CD4-positive, alpha-beta memory T cell (primary cell): ENCODE results near the gene COQ8B. TPM values are rescaled to one million over a fixed set of nuclear protein-coding genes. Genes with fewer than 3 reads are reported as not detected.

Experiments used
- CTCF ChIA-PET: fragments of 350-600 bp; sonication (Branson Sonifier 250); formaldehyde crosslinking; loops from one replicate; lab custom pipeline; 2021; ENCODE audit warnings: inconsistent platforms; ENCODE audit not compliant: partially characterized antibody; lab: Charles Lee
- POLR2A ChIA-PET: fragments of 350-600 bp; sonication (Branson Sonifier 250); formaldehyde crosslinking; loops from one replicate; lab custom pipeline; 2021; ENCODE audit not compliant: partially characterized antibody; lab: Charles Lee
- DNase-seq, 5 donors: peaks; one replicate each; pipeline versions ENCODE4 v3.0.0 to v3.0.0-alpha.2; 2020 to 2022; ENCODE audit warnings: mixed read lengths in 1 of 5
- H3K27ac ChIP-seq: one replicate; pipeline ENCODE4 v1.7.0; 2013; ENCODE audit warnings: low read depth, low read length
- H3K27me3 ChIP-seq: 2 replicates; pipeline ENCODE4 v1.7.0; 2013; ENCODE audit warnings: mild to moderate bottlenecking, low read length, moderate library complexity; ENCODE audit not compliant: insufficient read depth
- H3K36me3 ChIP-seq: 2 replicates; pipeline ENCODE4 v1.7.0; 2013; ENCODE audit warnings: mild to moderate bottlenecking, low read length, moderate library complexity; ENCODE audit not compliant: insufficient read depth
- H3K4me1 ChIP-seq: 2 replicates; pipeline ENCODE4 v1.7.0; 2013; ENCODE audit warnings: mild to moderate bottlenecking, low read length, moderate library complexity; ENCODE audit not compliant: insufficient read depth
- H3K4me3 ChIP-seq, 2 donors: one replicate each; pipeline ENCODE4 v1.7.0; 2013; ENCODE audit warnings: low read length in 2 of 2, mild to moderate bottlenecking in 1 of 2
- H3K9me3 ChIP-seq, 2 donors: one replicate each; pipeline ENCODE4 v1.7.0; 2013; ENCODE audit warnings: low read length in 2 of 2, control low read depth in 1 of 2; ENCODE audit not compliant: control insufficient read depth in 1 of 2
- H3K27ac Mint-ChIP-seq, 7 donors: one replicate each; pipeline ENCODE4 v1.8.0; 2020 to 2021; ENCODE audit warnings: mixed read lengths in 7 of 7, mild to moderate bottlenecking in 6 of 7, inconsistent platforms in 3 of 7, moderate library complexity in 3 of 7
- H3K27me3 Mint-ChIP-seq, 2 donors: one replicate each; pipeline ENCODE4 v1.8.0; 2020 to 2021; ENCODE audit warnings: mixed read lengths in 2 of 2
- H3K36me3 Mint-ChIP-seq, 2 donors: one replicate each; pipeline ENCODE4 v1.8.0; 2020 to 2021; ENCODE audit warnings: mixed read lengths in 2 of 2, inconsistent platforms in 1 of 2, mild to moderate bottlenecking in 1 of 2
- H3K4me1 Mint-ChIP-seq, 4 donors: one replicate each; pipeline ENCODE4 v1.8.0; 2020 to 2021; ENCODE audit warnings: mixed read lengths in 4 of 4, mild to moderate bottlenecking in 1 of 4
- H3K4me3 Mint-ChIP-seq, 8 donors: one replicate each; pipeline ENCODE4 v1.8.0; 2020 to 2021; ENCODE audit warnings: mixed read lengths in 8 of 8, mild to moderate bottlenecking in 7 of 8, moderate library complexity in 6 of 8, inconsistent platforms in 3 of 8
- H3K9me3 Mint-ChIP-seq, 8 donors: one replicate each; pipeline ENCODE4 v1.8.0; 2020 to 2021; ENCODE audit warnings: mixed read lengths in 8 of 8, mild to moderate bottlenecking in 5 of 8, inconsistent platforms in 3 of 8, moderate library complexity in 1 of 8
- intact Hi-C: fragments of 100-400 bp; cut with micrococcal nuclease; formaldehyde crosslinking; loops from one replicate; pipeline ENCODE4 v1.15.1; 2023
- polyA plus RNA-seq, 2 donors: library from polyadenylated mRNA; unstranded; fragments of 300-500 nt; fragmentation: Illumina TruSeq; gene quantifications; one replicate each; pipeline ENCODE4 v1.2.3, GENCODE V29; 2021
- total RNA-seq, 2 experiments: library from RNA; stranded (reverse); gene quantifications; one replicate each; pipeline ENCODE4 v1.2.3, GENCODE V29; 2021

Gene COQ8B
- total and polyA plus RNA-seq, 4 experiments from 2014 or later = 20.2 to 54.7 (median 34.2) TPM

DNA sequence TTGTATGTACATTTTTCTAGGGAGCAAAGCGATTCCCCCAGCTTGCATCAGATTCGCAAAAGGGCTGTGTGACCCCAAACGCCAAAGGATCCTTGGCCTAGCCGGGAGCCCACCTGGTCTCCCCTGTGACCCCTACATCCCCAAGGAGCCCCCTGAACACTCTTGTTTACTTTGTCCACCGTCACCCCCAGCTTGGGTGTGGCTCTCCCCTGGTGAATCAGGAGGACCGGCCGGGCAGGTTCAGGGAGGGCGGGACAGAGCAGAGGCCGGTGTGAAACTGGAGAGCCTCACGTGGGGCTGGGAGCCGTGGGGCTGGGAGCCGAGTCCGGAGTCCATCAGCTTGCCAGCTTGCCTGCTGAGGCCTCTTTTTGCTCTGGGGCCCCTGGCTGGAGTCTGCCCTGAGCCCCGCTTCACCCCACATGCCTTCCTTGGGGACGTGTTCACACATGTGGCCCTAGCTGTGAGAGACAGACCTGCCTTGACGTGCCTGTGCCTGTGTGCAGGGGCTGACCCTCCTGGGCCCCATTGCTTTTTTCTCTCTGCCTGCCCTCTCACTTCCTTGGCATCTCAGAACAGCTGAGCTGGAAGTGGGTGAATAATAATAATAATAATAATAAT lies 2.2 kb upstream of the COQ8B start:
- Mint-ChIP-seq H3K27me3 (no peaks in the 10 kb centered on the region), H3K36me3 (peaks cover 17 to 40% of the 10 kb centered on the region in 2 donors), H3K4me1 (peaks cover 40 to 88% (median 62%) of the 10 kb centered on the region in 4 donors), H3K27ac (peak overlapping the region; percentile 89 to 96 (median 91)), H3K9me3 (peaks cover 0 to 3% (median 0%) of the 10 kb centered on the region in 8 donors), H3K4me3 (peak overlapping the region; percentile 84 to 97 (median 92))
- H3K4me1 ChIP-seq = peaks cover 73% of the 10 kb centered on the region
- H3K27ac ChIP-seq = no peak overlapping the region
- no peaks in the 10 kb centered on the region for H3K27me3 ChIP-seq
- H3K9me3 ChIP-seq = no peaks in the 10 kb centered on the region
- CTCF ChIA-PET = no interaction called here
- H3K36me3 ChIP-seq = no peaks in the 10 kb centered on the region
- peak overlapping the region in 1 of 2 donors; percentile 78 for H3K4me3 ChIP-seq
- no peak for DNase-seq
- POLR2A ChIA-PET = interaction anchor here (0.8 to 1.4 kb wide), 3 partner anchors 32 to 87 kb away, joined by 3 to 7 read pairs (median 5); partner anchors contain the start of genes ACTMAP, EGLN2 and SNRPA
- intact Hi-C loops = loop anchor here (5.0 kb wide), 1 partner anchor 107 kb away; no protein-coding TSS in a partner anchor

DNA sequence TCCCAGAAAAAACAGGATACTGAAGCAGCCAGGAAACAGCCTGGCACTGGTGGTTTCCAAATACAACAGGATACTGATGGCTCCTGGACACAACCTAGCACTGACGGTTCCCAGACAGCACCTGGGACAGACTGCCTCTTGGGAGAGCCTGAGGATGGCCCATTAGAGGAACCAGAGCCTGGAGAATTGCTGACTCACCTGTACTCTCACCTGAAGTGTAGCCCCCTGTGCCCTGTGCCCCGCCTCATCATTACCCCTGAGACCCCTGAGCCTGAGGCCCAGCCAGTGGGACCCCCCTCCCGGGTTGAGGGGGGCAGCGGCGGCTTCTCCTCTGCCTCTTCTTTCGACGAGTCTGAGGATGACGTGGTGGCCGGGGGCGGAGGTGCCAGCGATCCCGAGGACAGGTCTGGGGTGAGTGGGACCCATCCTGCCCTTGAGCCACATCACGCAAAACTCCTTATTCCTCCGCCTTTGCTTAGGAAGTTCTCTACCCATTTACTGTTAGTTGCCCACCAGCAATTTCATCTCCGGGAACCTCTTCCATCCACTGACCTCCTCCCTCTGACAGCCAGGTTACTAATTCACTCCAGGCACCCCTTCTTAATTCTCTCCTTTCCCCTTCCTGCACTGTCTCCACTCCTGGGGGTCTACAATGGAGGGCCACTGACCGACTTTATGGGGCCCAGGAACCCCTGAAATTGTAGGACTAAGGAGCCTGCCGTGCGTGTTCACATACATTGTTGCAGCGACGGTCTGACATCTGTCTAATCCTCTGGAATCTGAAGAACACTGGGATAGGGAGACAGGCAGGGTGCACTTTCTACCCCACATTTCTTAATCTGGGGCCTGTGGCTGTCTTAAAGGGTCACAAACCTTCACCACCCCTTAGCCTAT lies 1.4 kb upstream of the COQ8B start:
- Histone ChIP-seq H3K27ac (peak overlapping the region; percentile 98), H3K9me3 (no peaks in the 10 kb centered on the region), H3K4me1 (peaks cover 76% of the 10 kb centered on the region), H3K36me3 (no peaks in the 10 kb centered on the region), H3K4me3 (peak overlapping the region; percentile 78 to 83), H3K27me3 (no peaks in the 10 kb centered on the region)
- Mint-ChIP-seq H3K9me3 (peaks cover 0 to 3% (median 0%) of the 10 kb centered on the region in 8 donors), H3K4me1 (peaks cover 39 to 87% (median 64%) of the 10 kb centered on the region in 4 donors), H3K27ac (peak overlapping the region; percentile 89 to 96 (median 91)), H3K27me3 (no peaks in the 10 kb centered on the region), H3K36me3 (peaks cover 17 to 39% of the 10 kb centered on the region in 2 donors), H3K4me3 (peak overlapping the region; percentile 84 to 97 (median 92))
- ChIA-PET POLR2A (interaction anchor here (0.8 to 2.4 kb wide), 10 partner anchors 26 to 88 kb away, joined by 3 to 35 read pairs (median 9); partner anchors contain the start of genes ACTMAP, EGLN2, NUMBL and RAB4B), CTCF (interaction anchor here (0.8 to 2.2 kb wide), 4 partner anchors 14 to 102 kb away, joined by 4 to 10 read pairs (median 8); partner anchors contain the start of gene RAB4B)
- DNase-seq = no peak
- intact Hi-C loops = loop anchor here (5.0 kb wide), 1 partner anchor 106 kb away; no protein-coding TSS in a partner anchor

DNA sequence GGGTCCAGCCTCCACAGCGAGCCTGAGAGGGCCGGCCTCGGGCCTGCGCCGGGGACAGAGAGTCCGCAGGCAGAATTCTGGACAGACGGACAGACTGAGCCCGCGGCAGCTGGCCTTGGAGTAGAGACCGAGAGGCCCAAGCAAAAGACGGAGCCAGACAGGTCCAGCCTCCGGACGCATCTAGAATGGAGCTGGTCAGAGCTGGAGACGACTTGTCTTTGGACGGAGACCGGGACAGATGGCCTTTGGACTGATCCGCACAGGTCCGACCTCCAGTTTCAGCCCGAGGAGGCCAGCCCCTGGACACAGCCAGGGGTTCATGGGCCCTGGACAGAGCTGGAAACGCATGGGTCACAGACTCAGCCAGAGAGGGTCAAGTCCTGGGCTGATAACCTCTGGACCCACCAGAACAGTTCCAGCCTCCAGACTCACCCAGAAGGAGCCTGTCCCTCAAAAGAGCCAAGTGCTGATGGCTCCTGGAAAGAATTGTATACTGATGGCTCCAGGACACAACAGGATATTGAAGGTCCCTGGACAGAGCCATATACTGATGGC lies 716 bp upstream of the COQ8B start:
- ChIA-PET CTCF (interaction anchor here (0.8 to 2.2 kb wide), 4 partner anchors 13 to 102 kb away, joined by 4 to 10 read pairs (median 8); partner anchors contain the start of gene RAB4B), POLR2A (interaction anchor here (0.6 to 2.4 kb wide), 17 partner anchors 26 to 646 kb away, joined by 3 to 35 read pairs (median 6); partner anchors contain the start of genes ACTMAP, B9D2, EGLN2 and HNRNPUL1)
- intact Hi-C loops = loop anchor here (5.0 kb wide), 1 partner anchor 105 kb away; no protein-coding TSS in a partner anchor
- peaks cover 18 to 41% of the 10 kb centered on the region in 2 donors for H3K36me3 Mint-ChIP-seq
- H3K27me3 ChIP-seq = no peaks in the 10 kb centered on the region
- H3K4me3 ChIP-seq = peak overlapping the region; percentile 78 to 83
- H3K27me3 Mint-ChIP-seq = no peaks in the 10 kb centered on the region
- peak overlapping the region; percentile 31 to 79 (median 59) for H3K27ac Mint-ChIP-seq
- peaks cover 74% of the 10 kb centered on the region for H3K4me1 ChIP-seq
- H3K9me3 ChIP-seq = no peaks in the 10 kb centered on the region
- peaks cover 0 to 3% (median 0%) of the 10 kb centered on the region in 8 donors for H3K9me3 Mint-ChIP-seq
- DNase-seq = no peak
- H3K4me3 Mint-ChIP-seq = peak overlapping the region; percentile 75 to 97 (median 84)
- H3K27ac ChIP-seq = peak overlapping the region; percentile 98
- H3K4me1 Mint-ChIP-seq = peaks cover 42 to 88% (median 63%) of the 10 kb centered on the region in 4 donors
- H3K36me3 ChIP-seq = no peaks in the 10 kb centered on the region

DNA sequence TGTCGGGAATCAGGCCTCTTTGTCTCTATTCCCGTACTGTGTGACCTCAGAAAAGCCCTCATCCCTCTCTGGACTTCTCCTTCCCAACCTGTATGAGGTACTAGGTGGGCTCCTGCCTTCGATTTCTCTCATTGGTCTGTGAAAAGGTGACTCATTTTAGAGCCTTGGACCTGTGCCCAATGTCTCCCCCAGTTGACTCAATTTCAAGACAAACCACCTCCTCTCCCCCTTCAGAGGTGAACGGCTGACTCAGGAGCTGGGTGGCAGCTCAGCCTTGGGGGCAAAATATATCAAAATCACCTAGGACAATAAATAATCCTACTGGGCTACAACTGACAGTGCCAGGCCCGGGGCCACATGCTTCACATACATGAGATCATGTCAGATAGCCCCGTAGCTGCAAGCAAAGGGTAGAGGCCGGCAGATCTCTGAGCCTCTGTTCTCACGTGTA lies 630 bp downstream of the COQ8B start:
- peak overlapping the region; percentile 96 to 99 (median 98) for H3K27ac Mint-ChIP-seq
- intact Hi-C loops = loop anchor here (1.0 to 5.0 kb wide), 3 partner anchors 53 to 104 kb away; no protein-coding TSS in a partner anchor
- peak overlapping the region; percentile 84 to 94 (median 90) for H3K4me3 Mint-ChIP-seq
- H3K27me3 ChIP-seq = no peaks in the 10 kb centered on the region
- peaks cover 63% of the 10 kb centered on the region for H3K4me1 ChIP-seq
- DNase-seq = peak; percentile 17 to 88 (median 19)
- H3K4me3 ChIP-seq = peak overlapping the region; percentile 53 to 78
- peaks cover 0 to 3% (median 0%) of the 10 kb centered on the region in 8 donors for H3K9me3 Mint-ChIP-seq
- H3K9me3 ChIP-seq = no peaks in the 10 kb centered on the region
- POLR2A ChIA-PET = interaction anchor here (0.8 to 2.4 kb wide), 17 partner anchors 9 to 547 kb away, joined by 3 to 35 read pairs (median 6); partner anchors contain the start of genes ACTMAP, EGLN2, HNRNPUL1 and NUMBL
- H3K27ac ChIP-seq = peak overlapping the region; percentile 98
- H3K27me3 Mint-ChIP-seq = no peaks in the 10 kb centered on the region
- H3K36me3 Mint-ChIP-seq = peaks cover 20 to 43% of the 10 kb centered on the region in 2 donors
- peaks cover 44 to 82% (median 60%) of the 10 kb centered on the region in 4 donors for H3K4me1 Mint-ChIP-seq
- no peaks in the 10 kb centered on the region for H3K36me3 ChIP-seq
- CTCF ChIA-PET = interaction anchor here (1.3 to 2.2 kb wide), 4 partner anchors 53 to 104 kb away, joined by 5 to 10 read pairs (median 8); partner anchors contain the start of gene RAB4B

DNA sequence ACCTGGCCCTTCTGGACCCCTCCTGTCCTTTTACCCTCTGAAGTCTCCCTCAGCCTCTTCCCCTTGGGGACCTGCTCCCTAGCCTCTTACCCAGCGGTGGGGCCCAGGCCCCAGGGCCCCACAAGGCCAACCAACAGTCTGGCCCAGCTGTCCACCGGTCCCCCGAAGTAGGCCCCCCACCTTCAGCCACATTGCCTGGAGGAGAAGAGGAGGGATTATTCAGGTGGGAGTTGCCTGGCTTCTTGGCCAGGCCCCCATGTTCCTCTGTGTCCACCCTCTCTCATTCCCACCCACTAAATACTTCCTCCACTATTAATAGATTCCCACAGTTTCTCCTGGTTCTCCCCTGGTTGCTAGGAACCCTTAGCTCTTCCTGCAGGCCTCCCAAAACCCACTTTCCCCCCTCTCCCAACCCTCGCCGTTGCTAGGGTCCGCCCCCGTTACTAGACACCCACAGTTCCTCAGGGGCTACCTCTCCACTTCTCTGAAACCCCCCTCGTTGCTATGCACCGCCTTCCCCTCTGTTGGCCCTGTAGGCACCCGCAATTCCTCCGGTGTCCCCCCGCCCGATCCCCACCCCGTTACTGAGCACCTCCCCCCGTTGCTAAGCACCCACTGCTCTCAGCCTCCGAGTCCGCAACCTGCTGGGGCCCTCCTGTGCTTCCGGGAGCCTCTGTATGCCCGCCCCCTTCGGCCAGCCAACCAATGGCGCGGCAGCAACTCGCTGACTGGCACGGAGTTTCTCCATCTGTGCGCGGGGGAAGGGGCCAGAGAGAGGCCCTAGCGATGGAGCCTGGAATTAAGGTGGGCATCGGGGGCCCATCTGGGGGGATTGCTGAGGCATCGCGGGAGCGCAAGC lies 2.0 kb downstream of the COQ8B start:
- Mint-ChIP-seq H3K4me3 (peak overlapping the region; percentile 84 to 94 (median 90)), H3K4me1 (peaks cover 38 to 69% (median 50%) of the 10 kb centered on the region in 4 donors), H3K9me3 (peaks cover 0 to 1% (median 0%) of the 10 kb centered on the region in 8 donors), H3K27me3 (no peaks in the 10 kb centered on the region), H3K36me3 (peaks cover 16 to 41% of the 10 kb centered on the region in 2 donors), H3K27ac (peak overlapping the region; percentile 96 to 99 (median 98))
- Histone ChIP-seq H3K27me3 (no peaks in the 10 kb centered on the region), H3K9me3 (no peaks in the 10 kb centered on the region), H3K4me1 (peaks cover 50% of the 10 kb centered on the region), H3K36me3 (no peaks in the 10 kb centered on the region), H3K4me3 (peak overlapping the region; percentile 53 to 78), H3K27ac (peak overlapping the region; percentile 98)
- CTCF ChIA-PET = no interaction called here
- POLR2A ChIA-PET = interaction anchor here (0.7 kb wide), 2 partner anchors 36 to 52 kb away, joined by 3 read pairs; partner anchors contain the start of genes ACTMAP and SNRPA
- DNase-seq = peak; percentile 93 to 96 (median 94)
- intact Hi-C loops = loop anchor here (1.0 to 5.0 kb wide), 4 partner anchors 24 to 102 kb away; partner anchors contain the start of genes ACTMAP, NUMBL and RAB4B
